Liver (tissue), 9 donors: Measurements from ENCODE around the gene ZNF343. TPM values are rescaled to one million over a fixed set of nuclear protein-coding genes. Genes with fewer than 3 reads are reported as not detected.

Experiments used
- DNase-seq: peaks from one replicate; pipeline ENCODE4 v3.0.0-alpha.2; 2017; ENCODE audit warnings: low spot score
- H3K27ac ChIP-seq, 2 donors: one replicate each; pipeline ENCODE4 v1.7.0; 2013; ENCODE audit warnings: inconsistent platforms in 2 of 2, low read length in 2 of 2, control low read depth in 1 of 2, low read depth in 1 of 2, mild to moderate bottlenecking in 1 of 2
- H3K27me3 ChIP-seq, 4 donors: one replicate each; pipeline versions ENCODE4 v1.6.1 to v1.7.0; 2013; ENCODE audit warnings: low read length in 3 of 4, inconsistent platforms in 1 of 4, mild to moderate bottlenecking in 1 of 4, moderate library complexity in 1 of 4; ENCODE audit not compliant: control insufficient read depth in 4 of 4, insufficient read depth in 4 of 4
- H3K36me3 ChIP-seq, 4 donors: one replicate each; pipeline versions ENCODE4 v1.6.1 to v1.7.0; 2013; ENCODE audit warnings: low read length in 3 of 4, mild to moderate bottlenecking in 3 of 4, low read depth in 1 of 4, moderate library complexity in 1 of 4; ENCODE audit not compliant: control insufficient read depth in 4 of 4, insufficient read depth in 3 of 4
- H3K4me1 ChIP-seq, 4 donors: one replicate each; pipeline versions ENCODE4 v1.6.1 to v1.7.0; 2013; ENCODE audit warnings: low read length in 3 of 4, mild to moderate bottlenecking in 3 of 4, moderate library complexity in 1 of 4; ENCODE audit not compliant: control insufficient read depth in 4 of 4, insufficient read depth in 4 of 4
- H3K4me3 ChIP-seq, 3 donors: one replicate each; pipeline versions ENCODE4 v1.6.1 to v1.7.0; 2013; ENCODE audit warnings: low read length in 3 of 3, control low read depth in 1 of 3, low read depth in 1 of 3, mild to moderate bottlenecking in 1 of 3
- H3K9ac ChIP-seq, 2 donors: one replicate each; pipeline ENCODE4 v1.7.0; 2013; ENCODE audit warnings: low read length in 2 of 2, mild to moderate bottlenecking in 2 of 2, moderate library complexity in 2 of 2, control low read depth in 1 of 2, low read depth in 1 of 2
- H3K9me3 ChIP-seq, 4 donors: one replicate each; pipeline versions ENCODE4 v1.6.1 to v1.7.0; 2013; ENCODE audit warnings: low read length in 3 of 4; ENCODE audit not compliant: control insufficient read depth in 4 of 4
- ATF3 ChIP-seq: IDR thresholded peaks from 2 replicates; pipeline ENCODE4 v1.6.1; 2016; ENCODE audit warnings: antibody characterized with exemption
- CTCF ChIP-seq: fragments of 150-350 bp; IDR thresholded peaks from 2 replicates; pipeline ENCODE4 v1.5.1; 2017; ENCODE audit warnings: improper control_type of control experiment, low read depth, low read length; ENCODE audit not compliant: missing input control
- EGR1 ChIP-seq, 2 donors: IDR thresholded peaks; 2 replicates each; pipeline ENCODE4 v1.6.1; 2016 to 2018; ENCODE audit warnings: antibody characterized with exemption in 2 of 2, low read depth in 2 of 2
- FOXA1 ChIP-seq: IDR thresholded peaks from 2 replicates; pipeline ENCODE4 v1.6.1; 2016; ENCODE audit warnings: antibody characterized with exemption
- FOXA2 ChIP-seq: IDR thresholded peaks from 2 replicates; pipeline ENCODE4 v1.6.1; 2016; ENCODE audit warnings: antibody characterized with exemption
- GABPA ChIP-seq, 2 donors: IDR thresholded peaks in 1 of 2; conservative IDR thresholded peaks in 1 of 2; 2 replicates each; pipeline ENCODE4 v1.6.1; 2016; ENCODE audit warnings: antibody characterized with exemption in 2 of 2, mild to moderate bottlenecking in 1 of 2, moderate library complexity in 1 of 2
- HNF4G ChIP-seq: IDR thresholded peaks from 2 replicates; pipeline ENCODE4 v1.6.1; 2016; ENCODE audit warnings: antibody characterized with exemption
- JUND ChIP-seq, 2 donors: IDR thresholded peaks; 2 replicates each; pipeline ENCODE4 v1.6.1; 2016; ENCODE audit warnings: antibody characterized with exemption in 2 of 2
- MAX ChIP-seq: IDR thresholded peaks from 2 replicates; pipeline ENCODE4 v1.6.1; 2016; ENCODE audit warnings: antibody characterized with exemption
- NR2F2 ChIP-seq: IDR thresholded peaks from 2 replicates; pipeline ENCODE4 v1.6.1; 2016; ENCODE audit warnings: antibody characterized with exemption
- RAD21 ChIP-seq, 2 donors: IDR thresholded peaks; 2 replicates each; pipeline ENCODE4 v1.6.1; 2016; ENCODE audit warnings: antibody characterized with exemption in 2 of 2, mild to moderate bottlenecking in 2 of 2
- RXRA ChIP-seq, 2 donors: IDR thresholded peaks; 2 replicates each; pipeline ENCODE4 v1.6.1; 2017 to 2018; ENCODE audit warnings: antibody characterized with exemption in 2 of 2, mild to moderate bottlenecking in 1 of 2
- SP1 ChIP-seq: IDR thresholded peaks from 2 replicates; pipeline ENCODE4 v1.6.1; 2018; ENCODE audit warnings: antibody characterized with exemption, mild to moderate bottlenecking
- TAF1 ChIP-seq: conservative IDR thresholded peaks from 2 replicates; pipeline ENCODE4 v1.6.1; 2016; ENCODE audit warnings: antibody characterized with exemption, mild to moderate bottlenecking
- YY1 ChIP-seq: IDR thresholded peaks from 2 replicates; pipeline ENCODE4 v1.6.1; 2016; ENCODE audit warnings: antibody characterized with exemption, mild to moderate bottlenecking
- WGBS: extraction: QIAGEN DNeasy Blood & Tissue Kit; methylation state at CpG from one replicate; pipeline ENCODE4 v1.1.7; 2013; 5-methylcytosine and 5-hydroxymethylcytosine counted together
- polyA plus RNA-seq, 2 donors: library from polyadenylated mRNA; stranded (reverse) in 1 of 2; unstranded in 1 of 2; fragments of 200-250 nt in 1 of 2; fragments of >200 nt in 1 of 2; fragmentation: Nextera tagmentation in 1 of 2; extraction: Ambion mirVana in 1 of 2; gene quantifications; one replicate each; pipeline versions ENCODE4 v1.2.1 to v1.2.3, GENCODE V29; 2013 to 2015
- total RNA-seq, 2 donors: library from RNA; depleted of rRNA; stranded (reverse); fragments of >200 nt; gene quantifications; one replicate each; pipeline ENCODE4 v1.2.3, GENCODE V29; 2014
- TF ChIP-seq, protein P1 (sequence below): IDR thresholded peaks from 2 replicates; pipeline ENCODE4 v1.6.1; 2016; ENCODE audit warnings: antibody characterized with exemption, mild to moderate bottlenecking
- donor health status: healthy.
- donor health status: healthy.
- donor health status: healthy.
- donor health status: healthy.
- donor health status: healthy.

ZNF343 gene
- total and polyA plus RNA-seq, 4 donors = 3.3 to 10.5 (median 4.2) TPM

GRCh38 chr20:2541940-2542339 is 33.2 kb upstream of the ZNF343 start:
- Histone ChIP-seq H3K4me3 (no peak overlapping the region), H3K9me3 (no peaks in the 10 kb centered on the region), H3K36me3 (no peaks in the 10 kb centered on the region), H3K4me1 (no peaks in the 10 kb centered on the region), H3K27me3 (peaks cover 0 to 12% (median 1%) of the 10 kb centered on the region in 4 donors), H3K27ac (no peak overlapping the region), H3K9ac (no peak overlapping the region)
- 91% methylated on average over 2 of the region's 2 CpGs for WGBS
- no peak for DNase-seq
- no peak for TF ChIP-seq FOXA2
- no peak for TF ChIP-seq YY1
- TF ChIP-seq ATF3 = no peak
- TF ChIP-seq RAD21 (IDR thresholded peaks at IDR 0.05) = no peak
- TF ChIP-seq GABPA (IDR thresholded peaks at IDR 0.05 in 1 of 2, conservative IDR thresholded peaks at IDR 0.05 in 1 of 2) = no peak
- TF ChIP-seq MAX = no peak
- no peak for TF ChIP-seq CTCF
- no peak for TF ChIP-seq NR2F2
- TF ChIP-seq TAF1 = no peak
- no peak for TF ChIP-seq JUND (IDR thresholded peaks at IDR 0.05)
- no peak for TF ChIP-seq EGR1 (IDR thresholded peaks at IDR 0.05; ENCODE audit: low read depth in 2 of 2)
- no peak for TF ChIP-seq HNF4G
- TF ChIP-seq FOXA1 = no peak
- TF ChIP-seq SP1 = no peak

DNA sequence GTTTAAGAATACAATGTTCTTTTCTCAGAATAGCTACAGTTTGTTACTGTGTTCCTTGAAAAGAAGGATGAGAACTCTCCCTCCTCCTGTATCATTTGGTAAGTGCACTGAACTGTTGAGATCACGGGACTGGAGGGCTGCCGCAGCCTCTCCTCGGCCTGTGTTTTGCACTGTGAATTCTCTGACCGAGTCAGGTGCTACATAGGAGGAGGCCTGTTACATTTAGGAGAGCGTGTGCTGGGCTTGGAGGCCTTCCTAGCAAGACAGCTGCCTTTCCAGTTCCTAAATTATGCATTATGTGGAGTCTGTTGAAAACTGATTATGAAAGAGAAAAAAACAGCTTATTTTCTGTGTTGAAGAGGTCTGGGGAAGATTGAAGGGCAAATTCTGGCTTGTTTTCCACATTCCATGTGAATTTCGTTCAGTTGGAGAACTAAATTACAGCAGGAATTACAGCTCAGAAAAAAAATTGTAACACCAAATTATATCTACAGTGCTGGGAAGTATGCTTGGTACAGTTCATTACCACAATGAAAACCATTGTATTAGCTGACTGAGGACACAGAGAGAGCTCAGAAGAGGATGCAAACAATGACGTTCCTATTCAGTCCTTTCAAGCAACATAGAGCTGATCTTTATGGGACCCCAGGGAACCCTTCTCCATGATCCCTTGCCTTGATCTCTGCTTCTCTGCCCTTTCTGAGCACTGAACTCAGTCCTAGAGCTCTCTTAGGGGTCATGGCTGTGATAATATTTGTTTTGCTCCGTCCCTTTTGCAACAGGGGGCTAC is 30.4 kb upstream of the ZNF343 start:
- WGBS = 63% methylated on average over 8 of the region's 8 CpGs
- H3K9me3 ChIP-seq = no peaks in the 10 kb centered on the region
- no peak overlapping the region for H3K4me3 ChIP-seq
- TF ChIP-seq FOXA2 (no peak), ATF3 (no peak), FOXA1 (no peak), HNF4G (no peak), RAD21 (IDR thresholded peaks at IDR 0.05) (no peak), EGR1 (IDR thresholded peaks at IDR 0.05; ENCODE audit: low read depth in 2 of 2) (no peak)
- no peak for DNase-seq
- no peak overlapping the region for H3K27ac ChIP-seq
- no peak overlapping the region for H3K9ac ChIP-seq
- H3K36me3 ChIP-seq = no peaks in the 10 kb centered on the region
- H3K4me1 ChIP-seq = no peaks in the 10 kb centered on the region
- peaks cover 0 to 8% (median 0%) of the 10 kb centered on the region in 4 donors for H3K27me3 ChIP-seq

GRCh38 chr20:2538356-2538755 is 29.6 kb upstream of the ZNF343 start:
- H3K27me3 ChIP-seq = peaks cover 0 to 9% (median 0%) of the 10 kb centered on the region in 4 donors
- DNase-seq = no peak

More at GRCh38 chr20:2538356-2538755, 29.6 kb upstream of the ZNF343 start:
- TF ChIP-seq, protein P1, sequence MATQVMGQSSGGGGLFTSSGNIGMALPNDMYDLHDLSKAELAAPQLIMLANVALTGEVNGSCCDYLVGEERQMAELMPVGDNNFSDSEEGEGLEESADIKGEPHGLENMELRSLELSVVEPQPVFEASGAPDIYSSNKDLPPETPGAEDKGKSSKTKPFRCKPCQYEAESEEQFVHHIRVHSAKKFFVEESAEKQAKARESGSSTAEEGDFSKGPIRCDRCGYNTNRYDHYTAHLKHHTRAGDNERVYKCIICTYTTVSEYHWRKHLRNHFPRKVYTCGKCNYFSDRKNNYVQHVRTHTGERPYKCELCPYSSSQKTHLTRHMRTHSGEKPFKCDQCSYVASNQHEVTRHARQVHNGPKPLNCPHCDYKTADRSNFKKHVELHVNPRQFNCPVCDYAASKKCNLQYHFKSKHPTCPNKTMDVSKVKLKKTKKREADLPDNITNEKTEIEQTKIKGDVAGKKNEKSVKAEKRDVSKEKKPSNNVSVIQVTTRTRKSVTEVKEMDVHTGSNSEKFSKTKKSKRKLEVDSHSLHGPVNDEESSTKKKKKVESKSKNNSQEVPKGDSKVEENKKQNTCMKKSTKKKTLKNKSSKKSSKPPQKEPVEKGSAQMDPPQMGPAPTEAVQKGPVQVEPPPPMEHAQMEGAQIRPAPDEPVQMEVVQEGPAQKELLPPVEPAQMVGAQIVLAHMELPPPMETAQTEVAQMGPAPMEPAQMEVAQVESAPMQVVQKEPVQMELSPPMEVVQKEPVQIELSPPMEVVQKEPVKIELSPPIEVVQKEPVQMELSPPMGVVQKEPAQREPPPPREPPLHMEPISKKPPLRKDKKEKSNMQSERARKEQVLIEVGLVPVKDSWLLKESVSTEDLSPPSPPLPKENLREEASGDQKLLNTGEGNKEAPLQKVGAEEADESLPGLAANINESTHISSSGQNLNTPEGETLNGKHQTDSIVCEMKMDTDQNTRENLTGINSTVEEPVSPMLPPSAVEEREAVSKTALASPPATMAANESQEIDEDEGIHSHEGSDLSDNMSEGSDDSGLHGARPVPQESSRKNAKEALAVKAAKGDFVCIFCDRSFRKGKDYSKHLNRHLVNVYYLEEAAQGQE = no peak
- no peak for TF ChIP-seq GABPA (IDR thresholded peaks at IDR 0.05 in 1 of 2, conservative IDR thresholded peaks at IDR 0.05 in 1 of 2)
- no peak for TF ChIP-seq HNF4G
- TF ChIP-seq SP1 = no peak
- no peak for TF ChIP-seq EGR1 (IDR thresholded peaks at IDR 0.05; ENCODE audit: low read depth in 2 of 2)
- TF ChIP-seq JUND (IDR thresholded peaks at IDR 0.05) = no peak
- no peak for TF ChIP-seq RXRA (IDR thresholded peaks at IDR 0.05)
- no peak for TF ChIP-seq FOXA2
- no peak for TF ChIP-seq TAF1
- no peaks in the 10 kb centered on the region for H3K9me3 ChIP-seq
- H3K9ac ChIP-seq = no peak overlapping the region
- H3K4me1 ChIP-seq = no peaks in the 10 kb centered on the region
- no peak overlapping the region for H3K27ac ChIP-seq
- no peak overlapping the region for H3K4me3 ChIP-seq
- no peaks in the 10 kb centered on the region for H3K36me3 ChIP-seq
- WGBS = 81% methylated on average over 12 of the region's 12 CpGs
